MM.1S (cell line): ENCODE measurements around the gene EXOSC9.

Experiments used
- EZH2 ChIP-seq: fragments of 300-600 bp; sonication (generic); optimal IDR thresholded peaks from 2 replicates; pipeline ENCODE3; 2017; ENCODE audit warnings: low read depth, mild to moderate bottlenecking, antibody characterized with exemption, low read length, mixed read lengths
- EZH2phosphoT487 ChIP-seq: fragments of 300-600 bp; sonication (generic); IDR thresholded peaks from 2 replicates; pipeline ENCODE4 v1.6.1; 2018; ENCODE audit warnings: antibody characterized with exemption, low read length
- TF ChIP-seq, protein P1 (sequence below): fragments of 300-600 bp; sonication (generic); IDR thresholded peaks from 2 replicates; pipeline ENCODE4 v1.5.1; 2016; ENCODE audit warnings: antibody characterized with exemption, low read length, mixed read lengths

DNA sequence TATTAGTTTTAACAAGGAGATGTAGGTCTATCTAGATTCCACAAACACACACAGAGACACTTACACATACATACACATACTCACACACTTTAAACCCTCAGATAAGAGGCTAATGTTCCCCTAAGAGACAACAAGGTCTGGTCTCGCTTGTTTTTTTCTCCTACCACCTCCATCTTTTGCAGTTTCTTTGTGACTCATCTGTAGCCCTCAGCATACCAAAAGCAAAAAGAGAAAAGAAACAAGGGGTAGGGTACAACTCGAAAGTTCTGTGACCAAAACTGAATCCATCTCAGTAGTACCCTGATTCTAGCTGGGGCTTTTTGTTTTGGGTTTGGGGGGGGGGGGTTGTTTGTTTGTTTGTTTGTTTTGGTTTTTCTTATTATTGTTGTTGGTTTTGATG lies 12.2 kb upstream of the EXOSC9 start:
- TF ChIP-seq, protein P1, sequence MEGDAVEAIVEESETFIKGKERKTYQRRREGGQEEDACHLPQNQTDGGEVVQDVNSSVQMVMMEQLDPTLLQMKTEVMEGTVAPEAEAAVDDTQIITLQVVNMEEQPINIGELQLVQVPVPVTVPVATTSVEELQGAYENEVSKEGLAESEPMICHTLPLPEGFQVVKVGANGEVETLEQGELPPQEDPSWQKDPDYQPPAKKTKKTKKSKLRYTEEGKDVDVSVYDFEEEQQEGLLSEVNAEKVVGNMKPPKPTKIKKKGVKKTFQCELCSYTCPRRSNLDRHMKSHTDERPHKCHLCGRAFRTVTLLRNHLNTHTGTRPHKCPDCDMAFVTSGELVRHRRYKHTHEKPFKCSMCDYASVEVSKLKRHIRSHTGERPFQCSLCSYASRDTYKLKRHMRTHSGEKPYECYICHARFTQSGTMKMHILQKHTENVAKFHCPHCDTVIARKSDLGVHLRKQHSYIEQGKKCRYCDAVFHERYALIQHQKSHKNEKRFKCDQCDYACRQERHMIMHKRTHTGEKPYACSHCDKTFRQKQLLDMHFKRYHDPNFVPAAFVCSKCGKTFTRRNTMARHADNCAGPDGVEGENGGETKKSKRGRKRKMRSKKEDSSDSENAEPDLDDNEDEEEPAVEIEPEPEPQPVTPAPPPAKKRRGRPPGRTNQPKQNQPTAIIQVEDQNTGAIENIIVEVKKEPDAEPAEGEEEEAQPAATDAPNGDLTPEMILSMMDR = no peak
- no peak for TF ChIP-seq EZH2phosphoT487
- no peak for TF ChIP-seq EZH2
